GM23338 (cell line): ENCODE measurements around the gene GRIFIN. TPM values are rescaled to one million over a fixed set of nuclear protein-coding genes. Genes with fewer than 3 reads are reported as not detected.

ENCODE experiments used
- ATAC-seq: fragments of 200-7000 bp; cut with Tn5 transposase; 3 replicates; pipeline ENCODE4 v1.9.1; 2020
- DNase-seq: peaks from one replicate; pipeline ENCODE4 v3.0.0-alpha.2; 2015; ENCODE audit warnings: low spot score
- H2AFZ ChIP-seq: fragments of 200-600 bp; sonication (generic); 2 replicates; pipeline ENCODE4 v1.8.0; 2016; ENCODE audit warnings: antibody characterized with exemption, mild to moderate bottlenecking, moderate library complexity
- H3F3A ChIP-seq: fragments of 200-600 bp; sonication (generic); replicated peaks from 2 replicates; pipeline ENCODE4 v1.8.0; 2017; ENCODE audit warnings: antibody characterized with exemption, mixed run types, low read depth
- H3K27ac ChIP-seq: fragments of 200-600 bp; sonication (generic); 2 replicates; pipeline ENCODE4 v1.6.1; 2016; ENCODE audit warnings: low read depth
- H3K27me3 ChIP-seq: fragments of 200-600 bp; sonication (generic); 2 replicates; pipeline ENCODE4 v1.8.0; 2016; ENCODE audit warnings: mild to moderate bottlenecking, mixed run types, moderate library complexity; ENCODE audit not compliant: insufficient read depth
- H3K36me3 ChIP-seq: fragments of 200-600 bp; sonication (generic); 2 replicates; pipeline ENCODE4 v1.8.0; 2016; ENCODE audit warnings: mild to moderate bottlenecking; ENCODE audit not compliant: insufficient read depth
- H3K4me1 ChIP-seq: fragments of 200-600 bp; sonication (generic); 2 replicates; pipeline ENCODE4 v1.8.0; 2016; ENCODE audit warnings: mild to moderate bottlenecking, moderate library complexity; ENCODE audit not compliant: insufficient read depth
- H3K4me2 ChIP-seq: fragments of 200-600 bp; sonication (generic); 2 replicates; pipeline ENCODE4 v1.7.1; 2017; ENCODE audit warnings: mixed run types
- H3K4me3 ChIP-seq: fragments of 200-600 bp; sonication (generic); 2 replicates; pipeline ENCODE4 v1.6.1; 2016; ENCODE audit warnings: mixed run types
- H3K79me2 ChIP-seq: fragments of 200-600 bp; sonication (generic); replicated peaks from 2 replicates; pipeline ENCODE4 v1.8.0; 2017; ENCODE audit warnings: mild to moderate bottlenecking; ENCODE audit not compliant: insufficient read depth
- H3K9me2 ChIP-seq: fragments of 200-600 bp; sonication (generic); 2 replicates; pipeline ENCODE4 v1.8.0; 2017; ENCODE audit not compliant: insufficient read depth
- H4K20me1 ChIP-seq: fragments of 200-600 bp; sonication (generic); replicated peaks from 2 replicates; pipeline ENCODE4 v1.8.0; 2017; ENCODE audit warnings: mild to moderate bottlenecking; ENCODE audit not compliant: insufficient read depth
- H3K27ac Mint-ChIP-seq: 2 replicates; pipeline ENCODE4 v1.8.0; 2020; ENCODE audit warnings: inconsistent platforms, mild to moderate bottlenecking, moderate library complexity, mixed read lengths
- H3K27me3 Mint-ChIP-seq: 3 replicates; pipeline ENCODE4 v1.8.0; 2022; ENCODE audit warnings: low read depth, mild to moderate bottlenecking, moderate library complexity, mixed read lengths, inconsistent platforms; ENCODE audit not compliant: insufficient read depth, poor library complexity
- H3K36me3 Mint-ChIP-seq: 3 replicates; pipeline ENCODE4 v1.8.0; 2021; ENCODE audit warnings: low read depth, mild to moderate bottlenecking, inconsistent platforms, moderate library complexity, mixed read lengths
- H3K4me1 Mint-ChIP-seq: 3 replicates; pipeline ENCODE4 v1.8.0; 2020; ENCODE audit warnings: mild to moderate bottlenecking, inconsistent platforms, mixed read lengths
- H3K4me3 Mint-ChIP-seq: 3 replicates; pipeline ENCODE4 v1.8.0; 2021; ENCODE audit warnings: moderate library complexity, mild to moderate bottlenecking, inconsistent platforms, mixed read lengths
- H3K9me3 Mint-ChIP-seq: 3 replicates; pipeline ENCODE4 v1.8.0; 2020; ENCODE audit warnings: moderate library complexity, mild to moderate bottlenecking, inconsistent platforms, mixed read lengths
- CREB1 ChIP-seq: fragments of 250-450 bp; sonication (Bioruptor Pico); IDR thresholded peaks from 2 replicates; pipeline ENCODE4 v1.5.0; 2020; ENCODE audit warnings: low read depth, mild to moderate bottlenecking, moderate library complexity
- CTCF ChIP-seq, 2 experiments: fragments of 200-600 bp in 1 of 2; sonication (generic) in 1 of 2; conservative IDR thresholded peaks; 2 replicates each; pipeline versions ENCODE4 v1.5.1 to v1.6.1; 2016 to 2017; ENCODE audit warnings: antibody characterized with exemption in 2 of 2, low read depth in 2 of 2, mild to moderate bottlenecking in 2 of 2, moderate library complexity in 1 of 2
- ETS1 ChIP-seq: IDR thresholded peaks from 2 replicates; pipeline ENCODE4 v1.6.1; 2016; ENCODE audit warnings: antibody characterized with exemption
- EZH2 ChIP-seq: fragments of 200-600 bp; sonication (generic); IDR thresholded peaks from one replicate; pipeline ENCODE4 v1.8.0; 2017; ENCODE audit warnings: antibody characterized with exemption, mild to moderate bottlenecking, low read depth; ENCODE audit not compliant: unreplicated experiment
- EZH2phosphoT487 ChIP-seq: fragments of 200-600 bp; sonication (generic); IDR thresholded peaks from one replicate; pipeline ENCODE4 v1.8.1; 2018; ENCODE audit warnings: antibody characterized with exemption; ENCODE audit not compliant: unreplicated experiment
- JUNB ChIP-seq: IDR thresholded peaks from one replicate; pipeline ENCODE4 v1.6.1; 2016; ENCODE audit warnings: antibody characterized with exemption; ENCODE audit not compliant: unreplicated experiment
- NANOG ChIP-seq: IDR thresholded peaks from 2 replicates; pipeline ENCODE4 v1.6.1; 2016; ENCODE audit warnings: antibody characterized with exemption, borderline replicate concordance
- POLR2AphosphoS5 ChIP-seq: IDR thresholded peaks from 2 replicates; pipeline ENCODE4 v1.6.1; 2016; ENCODE audit warnings: antibody characterized with exemption, low read depth
- REST ChIP-seq: IDR thresholded peaks from one replicate; pipeline ENCODE4 v1.6.1; 2018; ENCODE audit warnings: antibody characterized with exemption; ENCODE audit not compliant: unreplicated experiment
- STAT1 ChIP-seq: IDR thresholded peaks from one replicate; pipeline ENCODE4 v1.6.1; 2016; ENCODE audit warnings: antibody characterized with exemption; ENCODE audit not compliant: unreplicated experiment
- ZNF114 ChIP-seq: fragments of 250-450 bp; sonication (Bioruptor Pico); IDR thresholded peaks from 2 replicates; pipeline ENCODE4 v1.5.0; 2020; ENCODE audit warnings: mild to moderate bottlenecking, moderate library complexity
- ZNF331 ChIP-seq: fragments of 250-450 bp; sonication (Bioruptor Pico); IDR thresholded peaks from 2 replicates; pipeline ENCODE4 v1.5.0; 2020; ENCODE audit warnings: low read depth, mild to moderate bottlenecking, moderate library complexity
- ZNF462 ChIP-seq: fragments of 250-450 bp; sonication (Bioruptor Pico); IDR thresholded peaks from 2 replicates; pipeline ENCODE4 v1.5.0; 2020; ENCODE audit warnings: mild to moderate bottlenecking, moderate library complexity
- polyA plus RNA-seq: library from polyadenylated mRNA; unstranded; fragments of >200 nt; fragmentation: Nextera tagmentation; extraction: Ambion mirVana; gene quantifications from 2 replicates; pipeline ENCODE4 v1.2.1, GENCODE V29; 2016
- total RNA-seq: library from RNA; depleted of rRNA; stranded (reverse); fragments of >200 nt; shearing (Covaris generic); gene quantifications from 2 replicates; pipeline ENCODE4 v1.2.3, GENCODE V29; 2014

GRIFIN gene
- total and polyA plus RNA-seq, 2 experiments from 2014 or later: not detected

- peaks cover 23% of the 10 kb centered on the region for H3K27me3 Mint-ChIP-seq
- peaks cover 44% of the 10 kb centered on the region for H3K4me1 Mint-ChIP-seq
- no peaks in the 10 kb centered on the region for H3K9me3 Mint-ChIP-seq
- H3K36me3 Mint-ChIP-seq: no peaks in the 10 kb centered on the region; the same call in 2 of the 3 replicates
- no peaks in the 10 kb centered on the region for H3K36me3 ChIP-seq
- no peak overlapping the region for H3K27ac ChIP-seq
- H2AFZ ChIP-seq: no peak overlapping the region
- H3K4me2 ChIP-seq: no peak overlapping the region
- no peak overlapping the region for H3K4me3 Mint-ChIP-seq
- no peaks in the 10 kb centered on the region for H3K9me2 ChIP-seq
- peaks cover 13% of the 10 kb centered on the region; the same call in 1 of the 2 replicates for H3K4me1 ChIP-seq
- no peaks in the 10 kb centered on the region for H4K20me1 ChIP-seq
- no peak overlapping the region for H3K4me3 ChIP-seq
- H3K27ac Mint-ChIP-seq: no peak overlapping the region
- no peak; the same call in 2 of the 3 replicates for ATAC-seq
- TF ChIP-seq REST: no peak
- TF ChIP-seq STAT1: no peak
- TF ChIP-seq ZNF331 (CRISPR knock-in tag): no peak
- TF ChIP-seq NANOG: no peak
- no peak for TF ChIP-seq ZNF114 (CRISPR knock-in tag)
- TF ChIP-seq ETS1: no peak
- no peak for TF ChIP-seq EZH2
- no peak for TF ChIP-seq JUNB
- TF ChIP-seq CTCF (conservative IDR thresholded peaks at IDR 0.05; ENCODE audit: low read depth in 2 of 2): no peak
- TF ChIP-seq EZH2phosphoT487: no peak
- TF ChIP-seq CREB1 (CRISPR knock-in tag): no peak
- TF ChIP-seq POLR2AphosphoS5: no peak
- no peak for TF ChIP-seq ZNF462 (CRISPR knock-in tag)
- no peaks in the 10 kb centered on the region for H3F3A ChIP-seq
- H3K27me3 ChIP-seq: no peaks in the 10 kb centered on the region
- DNase-seq: no peak
- no peaks in the 10 kb centered on the region for H3K79me2 ChIP-seq
Observed at GRCh38 chr7:2497500-2498336, 21.5 kb upstream of the GRIFIN start.
